HG02642 (cell line): ENCODE results near the gene PTPRE.

Source experiments
- ATAC-seq: cut with Tn5 transposase; IDR thresholded peaks from one replicate; pipeline ENCODE4 v1.9.1; 2021; ENCODE audit warnings: mild to moderate bottlenecking; ENCODE audit not compliant: unreplicated experiment, poor library complexity

PTPRE gene

DNA sequence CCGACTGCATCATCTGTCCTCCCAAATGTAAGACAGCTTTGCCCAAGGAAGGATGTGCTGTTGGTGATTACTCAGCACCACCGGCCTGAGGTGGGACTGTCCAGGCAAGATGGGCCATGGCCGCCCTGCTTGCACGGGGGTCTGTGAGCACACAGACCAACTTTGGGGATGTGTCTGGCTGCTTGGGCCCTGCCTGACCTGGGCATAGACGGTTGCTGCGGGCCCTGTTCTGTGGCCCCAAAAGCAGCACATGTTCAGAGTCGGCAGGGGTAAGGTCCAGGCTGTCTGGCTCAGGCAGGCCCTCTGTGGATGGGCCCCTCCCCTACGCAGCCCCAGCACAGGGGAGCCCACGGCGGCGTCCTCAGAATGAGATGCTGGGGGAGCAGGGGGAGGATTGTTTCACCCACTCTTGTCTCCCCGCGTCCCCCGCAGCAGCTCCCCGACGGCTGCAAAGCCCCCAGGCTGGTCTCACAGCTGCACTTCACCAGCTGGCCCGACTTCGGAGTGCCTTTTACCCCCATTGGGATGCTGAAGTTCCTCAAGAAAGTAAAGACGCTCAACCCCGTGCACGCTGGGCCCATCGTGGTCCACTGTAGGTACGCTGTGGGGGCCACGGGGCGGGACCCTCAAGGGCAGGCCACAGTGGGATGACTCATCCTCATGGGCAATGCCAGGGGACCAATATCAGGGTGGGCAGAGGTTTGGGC lies 160.9 kb downstream of the PTPRE start:
- no peak for ATAC-seq

DNA sequence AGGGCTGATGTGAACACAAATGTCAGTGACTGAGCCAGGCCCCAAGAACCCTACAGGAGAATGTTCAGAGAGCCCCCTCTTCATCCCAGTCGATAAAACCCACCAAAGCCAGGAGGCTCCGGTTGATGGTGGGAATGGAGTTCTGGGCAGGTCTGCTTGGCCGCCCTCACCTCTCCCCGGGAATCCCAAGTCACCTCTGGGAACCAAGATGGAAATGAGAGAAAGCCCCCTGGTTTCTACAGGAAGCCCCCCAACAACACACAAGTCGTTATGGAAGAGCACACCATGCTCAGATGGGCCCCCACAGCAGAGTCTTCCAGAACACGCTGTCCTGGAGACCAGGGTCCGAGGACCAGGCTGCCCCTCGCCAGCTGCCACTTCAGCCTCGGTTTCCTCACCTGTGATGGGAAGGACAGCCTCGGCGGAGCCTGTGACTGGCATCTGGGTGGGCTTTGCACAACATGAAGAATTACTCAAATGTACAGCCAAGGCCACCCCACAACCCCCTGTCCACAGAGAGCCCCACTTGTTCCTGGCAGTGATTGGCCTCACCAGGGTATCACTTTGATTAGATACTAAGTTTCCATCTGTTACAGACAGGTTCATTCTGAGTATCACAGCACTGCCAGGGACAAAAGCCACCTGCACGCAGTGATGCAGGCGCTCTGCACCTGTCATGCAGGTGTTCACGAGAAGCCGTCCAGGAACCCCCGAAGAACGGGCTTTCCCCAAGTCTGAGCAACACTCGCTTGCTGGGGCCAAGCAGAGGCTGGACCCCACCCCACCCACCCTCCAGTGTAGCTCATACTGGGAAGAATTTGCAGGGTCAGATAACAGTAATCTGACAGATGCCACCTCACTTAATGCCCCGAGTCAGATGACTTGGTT lies 161.7 kb downstream of the PTPRE start:
- ATAC-seq: no peak

DNA sequence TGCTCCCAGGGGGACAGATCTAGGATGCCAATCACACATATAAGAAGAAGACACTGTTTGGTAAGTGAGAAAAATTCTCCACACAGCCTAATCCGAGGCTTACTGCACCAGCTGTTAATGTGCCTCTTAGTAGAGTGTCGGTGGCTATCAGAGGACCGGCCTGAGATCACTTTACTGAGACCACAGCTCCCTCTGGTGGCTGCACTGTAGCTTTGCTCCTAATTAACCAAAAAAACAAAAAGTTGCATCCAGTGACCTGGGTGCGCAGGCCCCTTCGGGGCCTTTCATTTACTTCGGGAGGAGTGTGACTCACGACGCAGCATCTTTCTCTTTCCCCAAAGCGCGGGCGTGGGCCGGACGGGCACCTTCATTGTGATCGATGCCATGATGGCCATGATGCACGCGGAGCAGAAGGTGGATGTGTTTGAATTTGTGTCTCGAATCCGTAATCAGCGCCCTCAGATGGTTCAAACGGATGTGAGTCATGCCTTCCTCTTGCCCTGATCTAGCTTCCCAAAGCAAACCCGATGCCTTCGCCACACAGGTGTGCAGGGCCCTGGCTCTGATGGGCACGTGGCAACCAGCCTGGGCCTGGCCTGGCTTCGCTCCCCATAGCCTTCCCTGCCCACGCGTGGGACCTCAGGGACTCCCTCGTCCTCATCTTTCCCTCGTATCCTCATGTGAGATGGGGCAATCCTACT lies 162.6 kb downstream of the PTPRE start:
- ATAC-seq: peak; percentile 36

DNA sequence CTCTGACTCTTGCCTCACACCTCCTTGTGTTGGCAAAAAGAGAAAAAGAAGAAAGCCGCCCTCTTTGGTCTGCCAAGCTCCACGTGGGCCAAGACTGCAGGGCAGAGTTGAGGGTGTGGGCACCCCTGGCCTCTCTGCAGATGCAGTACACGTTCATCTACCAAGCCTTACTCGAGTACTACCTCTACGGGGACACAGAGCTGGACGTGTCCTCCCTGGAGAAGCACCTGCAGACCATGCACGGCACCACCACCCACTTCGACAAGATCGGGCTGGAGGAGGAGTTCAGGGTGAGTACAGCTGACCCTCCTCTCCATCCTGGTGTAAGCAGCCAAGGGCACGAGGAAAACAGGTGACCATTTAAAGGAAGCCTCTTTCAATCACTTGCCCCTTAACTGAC lies 163.3 kb downstream of the PTPRE start:
- ATAC-seq: no peak

DNA sequence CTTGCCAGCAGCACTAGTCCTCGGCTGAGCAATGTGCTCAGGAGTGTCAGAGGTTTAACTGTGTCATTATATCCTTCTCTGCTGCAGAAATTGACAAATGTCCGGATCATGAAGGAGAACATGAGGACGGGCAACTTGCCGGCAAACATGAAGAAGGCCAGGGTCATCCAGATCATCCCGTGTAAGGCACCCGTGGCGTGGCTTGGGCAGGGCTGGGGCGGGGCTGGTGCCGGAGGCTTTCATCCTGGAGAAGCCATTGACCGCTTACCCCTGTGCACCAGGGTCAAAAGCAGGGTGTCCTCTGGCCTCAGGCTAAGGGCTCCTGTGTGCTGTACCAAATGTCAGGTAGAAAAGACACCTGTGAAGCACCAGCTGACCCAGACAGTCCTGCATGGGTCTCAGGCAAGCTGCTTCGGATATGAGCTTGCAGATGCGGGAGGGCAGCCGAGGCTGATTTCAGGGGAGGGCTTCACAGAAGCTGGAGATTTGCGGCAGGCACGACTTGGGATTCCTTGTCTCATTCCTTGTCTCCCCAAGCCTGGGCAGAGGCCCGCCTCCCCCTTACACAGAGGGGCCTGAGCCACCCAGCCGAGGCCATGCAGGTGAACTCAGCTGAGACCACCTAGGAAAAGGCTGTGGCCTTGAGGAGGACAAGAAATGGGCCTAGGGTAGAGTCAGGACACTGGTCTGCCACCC lies 164.0 kb downstream of the PTPRE start:
- ATAC-seq: no peak

DNA sequence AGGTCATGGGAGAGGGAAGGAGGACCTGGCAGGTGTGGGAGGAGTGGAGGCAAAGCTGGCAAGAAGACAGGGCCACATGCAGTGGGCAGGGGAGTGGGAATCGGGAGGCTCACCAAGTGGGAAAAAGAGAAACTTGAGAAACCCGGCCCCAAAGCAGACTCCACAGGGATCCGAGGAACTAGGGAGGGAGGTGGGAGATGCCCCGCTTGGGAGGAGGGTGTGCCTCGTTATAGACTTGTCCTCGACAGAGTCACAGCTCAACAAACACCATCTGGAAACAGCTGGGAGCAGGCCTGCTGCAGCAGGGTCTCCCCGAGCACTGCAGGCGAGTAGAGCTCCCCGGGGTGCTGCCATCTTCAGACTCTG lies 164.5 kb downstream of the PTPRE start:
- no peak for ATAC-seq

DNA sequence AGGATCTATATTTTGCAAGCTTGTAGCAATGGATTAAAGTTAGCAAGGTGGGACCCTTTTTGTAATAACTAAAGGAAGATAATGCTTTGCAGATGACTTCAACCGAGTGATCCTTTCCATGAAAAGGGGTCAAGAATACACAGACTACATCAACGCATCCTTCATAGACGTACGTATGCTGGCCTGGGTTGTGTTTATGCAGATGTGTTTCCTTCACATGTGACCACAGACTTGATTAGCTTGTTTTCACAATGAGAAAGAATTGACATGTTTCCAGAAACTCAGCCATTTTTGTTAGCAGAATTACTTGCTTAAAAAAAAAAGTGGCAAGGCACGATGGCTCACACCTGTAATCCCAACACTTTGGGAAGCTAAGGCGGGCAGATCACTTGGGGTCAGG lies 165.1 kb downstream of the PTPRE start:
- no peak for ATAC-seq

DNA sequence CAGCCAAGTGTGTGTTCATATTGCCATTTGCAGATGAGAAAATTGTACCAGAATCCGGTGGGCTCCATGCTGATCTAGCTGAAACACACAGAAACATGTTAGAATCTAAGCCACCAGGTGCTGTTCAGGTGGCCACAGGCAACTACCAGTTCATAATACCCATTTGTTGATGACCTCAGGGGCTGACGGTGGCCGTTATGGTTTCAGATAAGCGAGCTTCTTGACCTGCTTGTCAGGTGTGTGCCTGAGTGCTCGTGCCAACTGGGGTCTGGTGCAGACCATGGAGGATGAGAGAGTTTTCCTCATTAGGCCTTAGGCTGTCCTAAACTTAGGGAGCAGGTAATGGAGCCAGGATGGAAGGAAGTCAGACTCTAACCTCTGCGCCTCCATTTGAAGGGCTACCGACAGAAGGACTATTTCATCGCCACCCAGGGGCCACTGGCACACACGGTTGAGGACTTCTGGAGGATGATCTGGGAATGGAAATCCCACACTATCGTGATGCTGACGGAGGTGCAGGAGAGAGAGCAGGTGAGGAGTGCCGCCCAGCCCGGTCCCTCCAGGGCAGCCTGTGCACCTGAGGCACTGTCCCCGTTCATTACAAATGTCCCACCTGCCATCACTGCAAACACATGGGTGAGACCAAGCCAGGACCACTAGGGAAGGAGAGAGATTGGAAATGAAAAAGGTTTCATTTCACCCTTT lies 166.2 kb downstream of the PTPRE start:
- ATAC-seq: no peak

DNA sequence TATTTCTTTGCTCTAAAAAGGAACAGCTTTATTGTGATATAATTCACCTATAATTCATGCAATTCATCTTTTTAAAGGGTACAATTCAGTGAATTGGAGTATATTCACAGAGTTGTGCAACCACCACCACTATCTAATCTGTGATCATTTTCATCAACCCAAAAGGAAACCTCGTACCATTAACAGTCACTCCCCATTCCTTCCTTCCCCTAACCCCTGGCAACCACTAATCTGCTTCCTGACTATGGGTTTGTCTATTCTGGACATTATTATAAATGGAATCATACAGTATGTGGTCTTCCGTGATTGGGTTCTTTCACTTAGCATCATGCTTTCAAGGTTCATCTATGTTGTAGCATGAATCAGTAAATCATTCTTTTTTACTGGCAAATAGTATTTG lies 167.0 kb downstream of the PTPRE start:
- ATAC-seq: no peak

DNA sequence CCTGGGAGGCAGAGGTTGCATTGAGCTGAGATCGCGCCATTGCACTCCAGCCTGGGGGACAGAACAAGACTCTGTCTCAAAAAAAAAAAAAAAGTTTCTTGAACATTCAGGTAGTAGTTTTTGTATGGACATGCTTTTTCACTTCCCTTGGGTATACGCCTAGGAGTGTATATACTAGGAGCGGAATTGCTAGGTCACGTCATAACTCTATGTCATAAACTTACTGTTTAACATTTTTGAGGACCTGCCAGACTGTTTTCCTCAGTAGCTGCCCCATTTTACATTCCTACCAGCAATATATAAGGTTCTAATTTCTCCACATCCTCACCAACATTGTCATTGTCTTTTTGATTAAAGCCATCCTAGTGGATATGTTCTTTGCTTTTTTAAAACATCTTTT lies 167.7 kb downstream of the PTPRE start:
- no peak for ATAC-seq

DNA sequence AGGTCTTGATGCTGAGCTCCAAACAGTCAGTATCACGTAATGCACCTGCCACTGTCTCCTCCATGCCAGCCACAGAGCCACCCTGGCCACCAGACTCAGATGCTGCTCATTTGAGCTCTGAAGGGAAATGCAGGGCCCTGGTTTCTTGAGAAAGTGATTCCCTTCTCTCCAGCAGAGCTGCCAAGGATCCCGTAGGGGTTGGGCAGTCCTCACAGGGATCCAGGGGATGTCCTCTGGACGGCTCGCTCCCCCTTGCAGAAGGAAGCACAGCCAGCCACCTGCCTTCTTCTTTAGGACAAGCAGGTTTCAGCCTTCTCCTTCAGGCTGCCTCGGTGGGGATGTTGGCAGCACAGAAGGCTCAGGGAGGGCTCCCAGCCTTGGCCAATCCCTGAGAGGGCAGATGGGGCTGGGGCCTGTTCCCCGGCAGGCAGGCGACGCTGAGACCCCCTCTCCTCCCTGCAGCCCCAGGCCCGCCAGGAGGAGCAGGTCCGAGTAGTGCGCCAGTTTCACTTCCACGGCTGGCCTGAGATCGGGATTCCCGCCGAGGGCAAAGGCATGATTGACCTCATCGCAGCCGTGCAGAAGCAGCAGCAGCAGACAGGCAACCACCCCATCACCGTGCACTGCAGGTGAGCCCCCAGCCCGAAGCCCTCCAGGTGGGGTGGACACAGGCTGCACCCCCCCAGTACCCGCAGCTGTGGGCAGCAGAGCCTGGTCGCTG lies 170.4 kb downstream of the PTPRE start:
- ATAC-seq: no peak

DNA sequence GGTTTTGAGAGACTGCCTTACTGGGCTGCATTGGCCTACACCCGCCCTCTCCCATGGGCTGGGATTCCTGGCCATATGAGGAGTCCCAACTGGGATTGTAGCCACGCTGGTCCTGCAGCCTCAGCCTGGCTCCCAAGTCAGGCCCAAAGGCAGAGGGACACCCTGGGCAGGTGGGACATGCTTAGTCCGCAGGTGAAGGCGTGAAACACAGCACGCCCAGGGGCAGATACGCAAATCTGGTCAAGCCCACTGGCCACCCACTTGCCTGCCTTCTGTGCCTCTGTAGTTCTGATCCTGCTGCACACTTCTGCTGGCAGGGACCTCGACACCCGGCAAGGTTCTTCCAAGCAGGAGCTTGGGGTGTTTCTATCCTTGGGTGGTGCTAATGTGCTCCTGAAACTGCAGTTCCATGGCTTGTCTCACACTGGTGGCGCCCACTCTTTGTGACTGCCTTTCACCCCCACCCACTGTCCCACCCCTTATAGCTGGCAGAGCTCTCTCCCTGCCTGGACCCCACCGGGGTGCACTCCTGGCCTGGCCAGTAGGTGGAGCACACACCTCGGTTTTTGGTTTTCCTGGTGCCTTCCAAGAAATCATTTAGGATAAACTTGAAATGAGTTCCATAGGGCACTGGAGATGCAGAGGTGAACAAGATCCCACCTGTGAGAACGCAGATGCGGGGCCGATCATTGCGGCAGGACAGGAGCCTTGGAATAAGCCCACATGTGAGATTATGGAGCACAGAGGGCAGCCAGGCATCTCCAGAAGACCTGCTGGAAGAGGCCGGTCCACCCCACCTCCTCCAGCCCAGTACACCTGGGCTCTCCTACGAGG lies 171.4 kb downstream of the PTPRE start:
- ATAC-seq: peak; percentile 67

DNA sequence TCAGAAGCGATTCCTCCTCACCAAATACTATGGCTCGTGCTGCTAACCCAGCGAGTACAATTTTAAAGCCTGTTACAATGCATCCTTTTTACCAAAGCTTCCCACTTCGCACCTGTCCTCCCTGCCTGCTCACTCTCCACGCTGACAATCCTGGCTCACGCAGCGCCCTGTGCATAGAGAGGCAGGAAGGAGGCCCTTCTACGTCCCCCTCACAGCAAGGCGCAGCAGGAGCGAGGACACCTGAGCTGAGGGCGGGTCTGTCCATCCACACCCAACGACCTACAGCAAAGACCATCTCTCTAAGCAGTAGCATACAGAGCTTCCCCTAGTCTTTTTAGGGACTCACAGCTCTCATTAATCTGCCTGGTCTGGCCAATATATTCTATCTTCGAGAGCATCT lies 173.3 kb downstream of the PTPRE start:
- no peak for ATAC-seq

DNA sequence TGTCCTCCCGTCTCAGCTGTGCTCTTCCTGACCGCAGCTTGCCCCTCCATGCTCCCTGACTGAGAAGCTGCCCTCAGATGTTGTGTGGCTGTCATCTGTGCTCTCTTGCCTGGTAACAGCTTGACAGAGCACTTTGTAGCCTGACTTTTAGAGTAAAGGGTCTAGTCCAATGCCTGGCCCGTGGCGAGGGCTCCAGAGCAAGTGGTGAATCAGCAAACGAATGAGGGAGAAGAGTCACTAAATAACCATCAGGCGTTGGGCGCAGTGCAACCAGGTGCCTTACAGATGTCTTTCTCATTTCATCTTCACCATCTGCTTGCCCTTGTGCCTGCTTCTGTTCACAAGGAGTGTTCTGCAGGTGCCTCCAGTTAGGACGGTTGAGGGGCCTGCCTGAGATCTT lies 173.7 kb downstream of the PTPRE start:
- ATAC-seq: no peak

DNA sequence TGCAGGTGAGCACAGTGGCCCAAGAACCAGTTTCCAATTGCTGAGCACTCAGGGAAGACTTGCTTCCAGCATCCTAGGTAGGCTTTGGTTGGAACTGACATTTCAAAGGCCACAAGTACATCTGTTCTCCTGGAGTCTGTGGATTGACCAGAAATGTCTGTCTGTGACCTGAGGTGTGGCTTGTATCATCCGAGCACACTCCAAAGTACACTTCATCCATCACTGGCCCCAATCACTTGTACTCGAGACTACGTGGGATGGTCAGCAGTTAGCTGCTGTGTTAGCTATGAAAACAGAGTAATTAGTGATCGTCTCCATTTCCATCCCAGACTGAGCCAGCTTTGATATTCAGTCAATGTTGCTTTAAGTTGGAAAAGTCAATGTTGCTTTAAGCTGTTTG lies 174.3 kb downstream of the PTPRE start:
- ATAC-seq: no peak

DNA sequence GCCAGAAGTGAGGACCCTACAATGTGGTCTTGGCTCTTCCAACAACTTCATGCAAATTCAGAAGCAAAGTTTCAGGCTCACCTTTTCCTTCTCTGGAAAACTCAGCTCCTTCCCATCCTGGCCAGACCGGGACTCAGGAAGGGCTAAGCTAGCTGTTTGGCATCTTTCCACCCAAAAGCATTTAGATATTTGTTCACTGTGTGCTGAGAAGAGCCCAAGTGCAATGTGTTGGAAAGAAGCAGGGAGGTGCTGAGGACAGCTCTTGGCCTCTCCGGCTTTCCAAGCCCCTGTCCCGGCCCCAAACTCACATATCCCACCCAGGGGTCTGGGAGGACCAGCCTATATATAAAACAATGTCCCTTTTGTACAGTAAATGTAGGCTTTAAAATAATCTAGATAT lies 174.8 kb downstream of the PTPRE start:
- no peak for ATAC-seq

DNA sequence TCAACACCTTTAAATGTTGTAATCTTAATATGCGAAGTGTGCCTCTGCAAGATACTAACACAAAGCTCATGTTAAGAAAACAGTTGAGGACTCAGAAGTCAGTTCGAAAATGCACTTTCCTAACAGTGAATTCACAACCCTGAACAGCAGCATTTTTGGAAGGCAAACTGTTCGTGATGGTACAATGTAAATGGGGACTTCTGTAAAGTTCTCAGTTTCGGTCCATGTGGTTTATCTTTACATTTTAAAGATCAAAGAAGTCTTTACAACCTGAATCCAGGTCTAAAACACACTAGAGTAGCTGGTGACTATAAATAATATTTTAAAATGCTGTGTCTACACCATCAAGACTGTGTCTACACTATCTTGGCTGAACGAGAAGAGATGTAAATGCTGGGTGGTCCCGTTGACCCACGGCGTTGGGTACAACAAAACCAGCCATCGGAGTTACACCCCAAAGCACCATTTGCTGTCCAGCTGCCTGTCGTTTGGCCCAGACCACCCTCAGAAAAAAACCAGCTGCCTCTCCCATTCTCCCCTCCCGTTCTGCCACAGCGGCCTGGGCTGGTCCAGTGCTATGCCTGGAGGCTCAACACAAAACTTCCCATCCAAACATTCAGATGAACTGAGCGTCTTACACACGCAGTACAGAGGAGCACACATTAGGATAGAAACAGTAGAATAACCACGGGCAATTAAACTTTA lies 176.4 kb downstream of the PTPRE start:
- no peak for ATAC-seq

DNA sequence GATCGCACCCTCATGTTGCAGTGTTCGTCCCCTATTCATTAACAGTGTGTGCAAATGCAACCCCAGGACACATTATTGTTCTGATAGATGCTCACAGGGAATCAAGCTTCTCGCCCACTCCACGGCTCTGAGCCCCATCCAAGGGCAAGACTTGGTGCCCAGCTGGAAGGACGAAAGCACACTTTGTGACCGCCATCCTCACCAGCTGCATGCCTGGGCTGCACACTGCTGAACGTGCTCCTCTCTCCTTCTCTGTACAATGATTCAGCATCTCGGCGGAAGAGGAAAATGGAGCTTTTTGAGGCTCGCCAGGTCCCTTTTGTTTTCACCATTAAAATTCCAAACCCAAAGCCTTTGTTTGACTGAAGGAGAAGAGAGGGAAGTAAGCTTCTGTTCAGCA lies 177.5 kb downstream of the PTPRE start:
- no peak for ATAC-seq
